Astrocyte (in vitro differentiated cells and primary cell): ENCODE results near the gene ASPSCR1. TPM values are rescaled to one million over a fixed set of nuclear protein-coding genes. Genes with fewer than 3 reads are reported as not detected.

ENCODE experiments used
- DNase-seq: peaks from one replicate; pipeline ENCODE4 v3.0.0-alpha.2; 2010; ENCODE audit warnings: low read depth
- FAIRE-seq: peaks from 2 replicates; lab custom pipeline; 2011; peaks lifted over from hg19 to GRCh38; lab: Jason Lieb, UNC
- H2AFZ ChIP-seq: 2 replicates; pipeline ENCODE4 v1.6.0; 2012; ENCODE audit warnings: low read depth, low read length, inconsistent platforms
- H3K27ac ChIP-seq: 2 replicates; pipeline ENCODE4 v1.5.1; 2011; ENCODE audit warnings: low read depth, low read length, inconsistent platforms
- H3K27me3 ChIP-seq: 2 replicates; pipeline ENCODE4 v1.6.0; 2011; ENCODE audit warnings: low read length, inconsistent platforms; ENCODE audit not compliant: insufficient read depth
- H3K36me3 ChIP-seq: 2 replicates; pipeline ENCODE4 v1.5.1; 2011; ENCODE audit warnings: low read length, inconsistent platforms; ENCODE audit not compliant: insufficient read depth
- H3K4me1 ChIP-seq: 2 replicates; pipeline ENCODE4 v1.5.1; 2011; ENCODE audit warnings: low read length, inconsistent platforms; ENCODE audit not compliant: insufficient read depth
- H3K4me2 ChIP-seq: 2 replicates; pipeline ENCODE4 v1.6.0; 2012; ENCODE audit warnings: low read length, inconsistent platforms
- H3K4me3 ChIP-seq: 2 replicates; pipeline ENCODE4 v1.5.1; 2011; ENCODE audit warnings: low read depth, mild to moderate bottlenecking, low read length, inconsistent platforms; ENCODE audit not compliant: insufficient read depth
- H3K79me2 ChIP-seq: 2 replicates; pipeline ENCODE4 v1.6.0; 2012; ENCODE audit warnings: mild to moderate bottlenecking, low read length, inconsistent platforms; ENCODE audit not compliant: insufficient read depth
- H3K9ac ChIP-seq: 2 replicates; pipeline ENCODE4 v1.6.0; 2012; ENCODE audit warnings: mild to moderate bottlenecking, low read length, inconsistent platforms
- H3K9me3 ChIP-seq: 2 replicates; pipeline ENCODE4 v1.5.1; 2012; ENCODE audit warnings: low read depth, mild to moderate bottlenecking, low read length, inconsistent platforms; ENCODE audit not compliant: insufficient read depth
- H4K20me1 ChIP-seq: 2 replicates; pipeline ENCODE4 v1.6.0; 2012; ENCODE audit warnings: low read length, inconsistent platforms; ENCODE audit not compliant: insufficient read depth
- H3K27ac Mint-ChIP-seq: one replicate; pipeline ENCODE4 v1.8.0; 2021; ENCODE audit warnings: mild to moderate bottlenecking, mixed read lengths; ENCODE audit not compliant: unreplicated experiment
- H3K27me3 Mint-ChIP-seq: one replicate; pipeline ENCODE4 v1.8.0; 2021; ENCODE audit warnings: low read depth, mixed read lengths; ENCODE audit not compliant: unreplicated experiment
- H3K36me3 Mint-ChIP-seq: one replicate; pipeline ENCODE4 v1.8.0; 2021; ENCODE audit warnings: low read depth, mixed read lengths; ENCODE audit not compliant: unreplicated experiment
- H3K4me1 Mint-ChIP-seq: one replicate; pipeline ENCODE4 v1.8.0; 2021; ENCODE audit warnings: low read depth, mixed read lengths; ENCODE audit not compliant: unreplicated experiment
- H3K4me3 Mint-ChIP-seq: one replicate; pipeline ENCODE4 v1.8.0; 2021; ENCODE audit warnings: mild to moderate bottlenecking, moderate library complexity, mixed read lengths; ENCODE audit not compliant: unreplicated experiment
- H3K9me3 Mint-ChIP-seq: one replicate; pipeline ENCODE4 v1.8.0; 2021; ENCODE audit warnings: mild to moderate bottlenecking, mixed read lengths; ENCODE audit not compliant: unreplicated experiment
- CTCF ChIP-seq: IDR thresholded peaks from 2 replicates; pipeline ENCODE4 v1.5.1; 2011; ENCODE audit warnings: low read depth, mild to moderate bottlenecking, inconsistent platforms, low read length, moderate library complexity; ENCODE audit not compliant: insufficient read depth
- EZH2 ChIP-seq: IDR thresholded peaks from 2 replicates; pipeline ENCODE4 v1.6.1; 2012; ENCODE audit warnings: mild to moderate bottlenecking, low read length, inconsistent platforms; ENCODE audit not compliant: insufficient read depth
- total RNA-seq: library from RNA; stranded (reverse); gene quantifications from 2 replicates; pipeline ENCODE4 v1.2.1, GENCODE V29; 2021

Gene ASPSCR1
- total RNA-seq, 1 donor from 2014 or later, result 25.5 TPM

GRCh38 chr17:82039695-82040299, 62.4 kb downstream of the ASPSCR1 start:
- no peak overlapping the region for H3K4me2 ChIP-seq
- H4K20me1 ChIP-seq, result peaks cover 3% of the 10 kb centered on the region
- no peak overlapping the region for H3K4me3 Mint-ChIP-seq
- H3K4me3 ChIP-seq, result no peak overlapping the region
- H3K36me3 Mint-ChIP-seq, result peaks cover 7% of the 10 kb centered on the region
- peaks cover 2% of the 10 kb centered on the region for H3K27me3 Mint-ChIP-seq
- no peak overlapping the region for H2AFZ ChIP-seq
- H3K36me3 ChIP-seq, result no peaks in the 10 kb centered on the region
- H3K27ac ChIP-seq, result no peak overlapping the region
- H3K27ac Mint-ChIP-seq, result peak overlapping the region; percentile 44
- DNase-seq, result no peak
- peaks cover 10% of the 10 kb centered on the region for H3K79me2 ChIP-seq
- H3K9me3 ChIP-seq, result no peaks in the 10 kb centered on the region
- H3K9ac ChIP-seq, result no peak overlapping the region
- H3K4me1 Mint-ChIP-seq, result peaks cover 2% of the 10 kb centered on the region
- TF ChIP-seq EZH2 (no peak), CTCF (no peak)
- FAIRE-seq, result no peak
- no peaks in the 10 kb centered on the region for H3K27me3 ChIP-seq
- H3K4me1 ChIP-seq, result peaks cover 8% of the 10 kb centered on the region
- H3K9me3 Mint-ChIP-seq, result peaks cover 2% of the 10 kb centered on the region

GRCh38 chr17:82041144-82041814, 63.9 kb downstream of the ASPSCR1 start:
- peaks cover 3% of the 10 kb centered on the region for H4K20me1 ChIP-seq
- H3K36me3 ChIP-seq, result no peaks in the 10 kb centered on the region
- Mint-ChIP-seq H3K36me3 (no peaks in the 10 kb centered on the region), H3K4me1 (peaks cover 2% of the 10 kb centered on the region), H3K27me3 (peaks cover 2% of the 10 kb centered on the region), H3K27ac (no peak overlapping the region), H3K9me3 (peaks cover 2% of the 10 kb centered on the region), H3K4me3 (no peak overlapping the region)
- H3K4me2 ChIP-seq, result no peak overlapping the region
- no peaks in the 10 kb centered on the region for H3K9me3 ChIP-seq
- H3K27me3 ChIP-seq, result no peaks in the 10 kb centered on the region
- FAIRE-seq (no peak), DNase-seq (no peak)
- peaks cover 6% of the 10 kb centered on the region for H3K79me2 ChIP-seq
- H2AFZ ChIP-seq, result no peak overlapping the region
- H3K4me1 ChIP-seq, result peaks cover 5% of the 10 kb centered on the region
- H3K9ac ChIP-seq, result no peak overlapping the region
- no peak overlapping the region for H3K4me3 ChIP-seq
- TF ChIP-seq CTCF, result no peak
- no peak overlapping the region for H3K27ac ChIP-seq

GRCh38 chr17:82042649-82043048, 65.2 kb downstream of the ASPSCR1 start:
- no peaks in the 10 kb centered on the region for H3K4me1 ChIP-seq
- no peak for FAIRE-seq
- no peak overlapping the region for H3K4me2 ChIP-seq
- H3K9ac ChIP-seq, result no peak overlapping the region
- H3K27me3 Mint-ChIP-seq, result peaks cover 2% of the 10 kb centered on the region
- no peak for DNase-seq
- no peak overlapping the region for H3K27ac Mint-ChIP-seq
- H3K36me3 ChIP-seq, result no peaks in the 10 kb centered on the region
- no peaks in the 10 kb centered on the region for H3K27me3 ChIP-seq
- no peak for TF ChIP-seq EZH2
- no peak for TF ChIP-seq CTCF
- H3K4me1 Mint-ChIP-seq, result peaks cover 2% of the 10 kb centered on the region
- no peaks in the 10 kb centered on the region for H3K9me3 ChIP-seq
- no peak overlapping the region for H3K27ac ChIP-seq
- H3K9me3 Mint-ChIP-seq, result peaks cover 2% of the 10 kb centered on the region
- H3K79me2 ChIP-seq, result no peaks in the 10 kb centered on the region
- H2AFZ ChIP-seq, result no peak overlapping the region
- peak overlapping the region; percentile 68 for H3K4me3 Mint-ChIP-seq
- H4K20me1 ChIP-seq, result no peaks in the 10 kb centered on the region
- peaks cover 9% of the 10 kb centered on the region for H3K36me3 Mint-ChIP-seq
- H3K4me3 ChIP-seq, result no peak overlapping the region
